ENCODE results near the gene PRKG1. TPM values are rescaled to one million over a fixed set of nuclear protein-coding genes. Genes with fewer than 3 reads are reported as not detected.

PRKG1 gene
- 10 to 100 TPM; 17.2 TPM for total RNA-seq
- long read RNA-seq, partial matches to known transcripts: 1 of 14 reads
- long read RNA-seq, other reads (novel, unspliced or antisense): 13 of 14 reads

- DNase-seq: peak; percentile 70 to 75
- ATAC-seq: peak; percentile 88
- intact Hi-C loops (cut with DNase I, micrococcal nuclease): no loop called here
Measured at GRCh38 chr10:51074238-51075028, at the start of gene PRKG1. TSS of gene PRKG1 (plus strand) at chr10:51074487.

GRCh38 chr10:51028420-51028819 lies 45.9 kb upstream of the PRKG1 start:
- ATAC-seq: no peak
- no peak for DNase-seq
- intact Hi-C loops (cut with DNase I, micrococcal nuclease): no loop called here

DNA sequence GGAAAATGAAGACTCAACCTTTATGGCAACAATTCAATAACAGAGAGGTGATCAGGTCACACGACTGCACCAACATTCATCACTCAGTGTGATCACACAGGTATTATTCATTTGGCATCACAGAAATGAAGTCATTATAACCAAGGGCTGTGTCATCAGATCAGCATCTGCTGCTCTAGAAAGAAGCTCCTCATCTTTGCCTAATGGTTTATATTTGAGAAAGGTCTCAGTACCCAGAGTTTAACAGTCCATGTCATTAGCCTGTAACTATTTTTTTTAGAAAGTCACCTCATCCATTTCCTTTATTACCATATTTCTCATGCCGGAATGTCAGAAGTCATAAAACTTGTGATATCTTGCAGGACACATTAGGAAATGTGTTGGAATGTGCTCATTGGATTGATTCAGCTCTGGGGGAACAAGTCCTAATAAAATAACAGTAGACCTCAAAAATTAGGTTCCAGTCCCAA lies 45.1 kb upstream of the PRKG1 start:
- DNase-seq (no peak), ATAC-seq (no peak)

DNA sequence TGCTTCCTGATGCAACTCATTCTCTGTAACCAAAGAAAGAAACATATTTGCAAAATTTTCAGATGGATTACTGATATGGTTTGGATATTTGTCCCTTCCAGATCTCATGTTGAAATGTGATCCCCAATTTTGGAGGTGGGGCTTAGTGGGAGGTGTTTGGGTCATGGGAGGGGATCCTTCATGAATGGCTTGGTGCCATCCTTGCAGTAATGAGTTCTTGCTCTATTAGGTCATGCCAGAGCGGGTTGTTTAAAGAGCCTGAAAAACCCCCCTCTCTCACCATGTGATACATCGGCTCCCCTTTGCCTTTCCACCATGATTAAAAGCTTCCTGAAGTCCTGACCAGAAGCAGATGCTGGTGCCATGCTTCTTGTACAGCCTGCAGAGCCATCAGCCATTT lies 43.8 kb upstream of the PRKG1 start:
- ATAC-seq (no peak), DNase-seq (no peak)
- intact Hi-C loops (cut with DNase I, micrococcal nuclease): no loop called here

More for the DNA sequence above, 45.1 kb upstream of the PRKG1 start:
- intact Hi-C loops (cut with DNase I, micrococcal nuclease): no loop called here

- ATAC-seq (no peak), DNase-seq (no peak)
- intact Hi-C loops (cut with DNase I, micrococcal nuclease): no loop called here
Measured at GRCh38 chr10:51031950-51032349, 42.3 kb upstream of the PRKG1 start.

DNA sequence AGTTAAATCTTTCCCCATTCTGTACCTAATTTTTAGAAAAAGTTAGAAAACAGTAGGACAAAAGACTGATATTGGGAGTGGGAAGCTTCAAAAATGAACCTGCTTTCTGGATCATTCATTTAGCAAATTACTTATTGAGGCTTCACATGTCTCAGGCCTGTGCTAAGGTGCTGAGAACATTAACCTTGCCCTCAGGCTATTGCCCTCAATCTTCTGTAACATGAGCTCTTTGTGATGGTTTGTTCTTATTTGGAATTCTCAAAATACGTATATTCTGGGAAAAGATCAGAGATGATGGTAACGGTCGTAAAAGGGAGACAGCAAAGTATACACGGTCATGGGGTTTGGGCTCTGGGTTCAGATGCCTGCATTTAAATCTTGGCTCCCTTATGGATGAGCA lies 39.5 kb upstream of the PRKG1 start:
- no peak for ATAC-seq
- intact Hi-C loops (cut with DNase I, micrococcal nuclease): no loop called here
- DNase-seq: no peak

DNA sequence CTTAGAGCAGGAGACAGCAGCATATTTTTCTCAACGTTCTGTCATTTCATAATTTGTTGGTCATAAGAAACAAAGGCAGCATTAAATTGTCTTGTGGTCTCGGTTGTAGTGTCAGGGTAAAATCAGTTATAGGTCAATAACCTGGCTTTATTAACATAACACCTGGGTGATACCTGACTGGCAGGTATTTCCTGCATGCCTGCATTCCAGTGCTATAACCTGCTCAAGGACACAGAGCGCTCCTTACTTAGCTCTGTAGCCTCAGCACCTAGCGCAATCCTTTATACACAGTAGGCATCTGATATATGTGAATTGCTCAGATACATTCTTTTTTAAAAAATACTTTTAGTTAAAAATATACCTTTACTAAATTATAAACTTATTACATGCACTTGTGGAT lies 38.9 kb upstream of the PRKG1 start:
- intact Hi-C loops (cut with DNase I, micrococcal nuclease): no loop called here
- peak; percentile 57 to 64 for DNase-seq
- ATAC-seq: peak; percentile 90

- ATAC-seq: no peak
- intact Hi-C loops (cut with DNase I, micrococcal nuclease): no loop called here
- DNase-seq: no peak
Measured at GRCh38 chr10:51045871-51046270, 28.4 kb upstream of the PRKG1 start.

DNA sequence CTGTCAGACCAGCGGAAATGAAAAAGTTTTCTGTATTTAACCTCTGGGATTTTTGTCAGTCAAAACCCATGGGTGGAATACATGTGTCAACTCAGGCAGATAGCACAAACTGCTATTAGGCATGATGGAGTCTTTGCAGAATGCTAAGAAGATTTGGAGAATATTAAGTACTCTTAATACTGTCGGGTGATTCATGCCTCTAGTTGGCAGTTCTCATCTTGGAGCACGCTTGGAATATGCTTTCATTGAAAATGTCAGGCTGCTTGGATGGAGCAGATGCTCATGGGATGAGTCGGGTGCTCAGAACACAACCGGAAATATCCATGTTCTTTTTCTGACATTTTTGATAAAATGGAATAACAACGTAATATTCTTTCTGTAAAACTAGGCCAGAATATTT lies 27.6 kb upstream of the PRKG1 start:
- ATAC-seq: no peak
- no peak for DNase-seq
- intact Hi-C loops (cut with DNase I, micrococcal nuclease): no loop called here

GRCh38 chr10:51047857-51048256 lies 26.4 kb upstream of the PRKG1 start:
- intact Hi-C loops (cut with DNase I, micrococcal nuclease): no loop called here
- DNase-seq (no peak), ATAC-seq (no peak)

DNA sequence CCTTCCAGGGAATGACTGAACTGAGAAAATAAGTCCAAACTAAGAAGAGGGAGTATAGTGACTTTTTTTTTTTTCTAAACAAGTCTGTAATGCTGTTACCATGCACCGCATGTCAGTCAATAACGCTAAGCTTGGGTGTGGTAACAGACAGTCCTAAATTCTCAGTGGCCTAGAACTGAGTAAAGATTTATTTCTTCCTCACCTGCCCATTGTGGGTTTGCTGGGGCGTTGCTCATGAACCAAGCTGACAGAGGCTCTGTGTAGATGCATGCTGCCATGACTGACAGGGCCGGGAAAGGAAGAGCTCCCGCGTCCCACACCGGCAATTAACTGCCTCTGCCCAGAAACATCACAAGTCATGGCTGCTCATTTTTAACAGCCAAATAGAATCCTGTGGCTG lies 25.5 kb upstream of the PRKG1 start:
- intact Hi-C loops (cut with DNase I, micrococcal nuclease): no loop called here
- ATAC-seq (no peak), DNase-seq (no peak)

DNA sequence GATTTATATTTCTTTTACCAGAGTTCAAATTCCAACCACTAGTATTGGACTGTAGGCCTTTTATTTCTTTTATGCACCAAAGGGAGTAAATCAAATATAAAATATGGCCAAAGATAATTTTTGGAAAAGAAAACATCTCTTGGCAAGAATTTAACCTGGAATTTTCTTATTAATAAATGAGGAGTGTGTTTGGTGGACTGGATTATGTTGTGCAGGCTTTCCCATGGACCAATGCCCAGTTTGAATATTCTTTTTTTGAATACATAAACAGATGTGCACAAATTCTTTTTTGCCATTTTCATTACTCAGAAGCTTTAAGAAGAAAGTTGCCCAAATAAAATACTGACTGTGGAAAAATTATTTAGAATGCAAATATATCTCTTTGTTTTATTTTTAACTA lies 22.1 kb upstream of the PRKG1 start:
- intact Hi-C loops (cut with DNase I, micrococcal nuclease): no loop called here
- DNase-seq: no peak
- ATAC-seq: no peak

GRCh38 chr10:51057925-51058324 lies 16.4 kb upstream of the PRKG1 start:
- DNase-seq (no peak), ATAC-seq (no peak)
- intact Hi-C loops (cut with DNase I, micrococcal nuclease): no loop called here

DNA sequence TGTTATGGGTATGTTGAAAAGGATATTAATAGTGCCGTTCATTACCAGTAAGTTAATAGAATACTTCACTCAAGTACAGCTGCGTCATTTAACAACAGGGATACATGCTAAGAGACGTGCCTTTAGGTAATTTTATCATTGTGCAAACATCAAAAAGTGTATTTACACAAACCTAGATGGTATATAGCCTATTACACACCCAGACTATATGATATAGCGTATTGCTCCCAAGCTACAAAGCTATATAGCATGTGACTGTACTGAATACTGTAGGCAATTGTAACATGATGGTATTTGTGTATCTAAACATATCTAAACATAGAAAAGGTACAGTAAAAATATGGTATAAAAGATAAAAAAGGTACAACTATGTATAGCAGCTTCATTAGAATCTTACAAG lies 11.1 kb upstream of the PRKG1 start:
- intact Hi-C loops (cut with DNase I, micrococcal nuclease): no loop called here
- ATAC-seq (peak; percentile 99), DNase-seq (no peak)

DNA sequence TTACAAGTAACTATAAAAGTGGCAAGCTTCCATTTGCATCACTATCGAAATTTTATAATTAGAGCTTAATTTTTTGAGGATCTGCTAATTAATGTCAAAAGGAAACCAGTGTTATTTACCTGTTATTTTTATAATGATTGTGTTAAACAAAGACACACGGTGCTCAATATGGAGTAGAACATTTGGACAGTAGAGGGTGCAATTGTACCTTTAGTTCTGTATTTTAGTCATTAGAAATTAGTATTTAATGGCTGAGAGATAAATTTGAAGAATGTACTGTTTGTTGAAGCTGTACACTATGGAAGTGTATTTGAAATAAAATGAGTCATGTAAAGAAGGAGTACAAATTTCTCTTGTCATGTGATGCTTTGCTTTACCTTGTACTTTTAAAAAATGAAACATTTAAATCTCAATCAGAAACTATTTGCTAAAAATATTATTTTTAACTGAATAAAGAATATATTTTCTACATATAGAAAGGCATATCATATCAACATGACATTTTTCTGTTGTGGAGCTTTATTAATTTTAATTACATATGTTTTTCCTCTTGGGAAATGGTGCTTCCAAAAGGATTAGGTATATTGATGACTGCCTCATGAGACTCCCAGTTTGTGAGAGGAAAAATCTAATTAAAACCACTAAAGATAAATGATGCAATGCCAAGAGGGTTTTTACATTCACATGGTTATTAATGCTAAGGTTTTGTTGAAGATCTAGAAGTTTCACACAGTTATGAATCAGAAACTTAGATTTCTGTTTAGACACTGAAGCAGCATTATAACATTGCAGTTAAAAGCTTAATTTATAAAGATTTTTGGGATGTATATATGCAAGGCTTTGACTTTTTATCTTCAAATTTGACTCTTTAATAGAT lies 10.4 kb upstream of the PRKG1 start:
- intact Hi-C loops (cut with DNase I, micrococcal nuclease): no loop called here
- ATAC-seq: peak; percentile 74
- no peak for DNase-seq

- ATAC-seq: no peak
- intact Hi-C loops (cut with DNase I, micrococcal nuclease): loop anchor here in 1 of 2 donors (5.0 kb wide), 1 partner anchor 356 kb away; no protein-coding TSS in a partner anchor
- DNase-seq: no peak
Measured at GRCh38 chr10:51066231-51066630, 8.1 kb upstream of the PRKG1 start.

DNA sequence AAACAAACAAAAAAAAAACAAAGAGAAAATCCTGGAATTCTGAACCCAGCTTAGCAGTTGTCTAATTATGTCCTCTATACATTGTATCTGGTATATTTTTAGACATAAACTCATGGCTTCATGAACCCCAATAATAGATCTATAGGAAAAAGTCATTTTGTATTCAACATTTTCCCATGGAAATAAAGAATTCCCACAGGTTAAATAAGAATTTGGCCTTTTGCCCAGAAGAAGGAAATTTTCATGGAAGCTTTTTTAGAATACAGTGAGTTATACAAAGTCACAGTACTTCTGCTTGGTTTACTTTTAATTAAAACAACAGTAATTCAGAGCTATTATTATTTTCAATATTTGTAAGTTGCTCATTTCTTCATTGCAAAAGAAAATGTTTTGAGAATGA lies 2.1 kb upstream of the PRKG1 start:
- ATAC-seq: no peak
- no peak for DNase-seq
- intact Hi-C loops (cut with DNase I, micrococcal nuclease): no loop called here

- DNase-seq (no peak), ATAC-seq (no peak)
- intact Hi-C loops (cut with DNase I, micrococcal nuclease): no loop called here
Measured at GRCh38 chr10:51072921-51073434, 1.3 kb upstream of the PRKG1 start.

DNA sequence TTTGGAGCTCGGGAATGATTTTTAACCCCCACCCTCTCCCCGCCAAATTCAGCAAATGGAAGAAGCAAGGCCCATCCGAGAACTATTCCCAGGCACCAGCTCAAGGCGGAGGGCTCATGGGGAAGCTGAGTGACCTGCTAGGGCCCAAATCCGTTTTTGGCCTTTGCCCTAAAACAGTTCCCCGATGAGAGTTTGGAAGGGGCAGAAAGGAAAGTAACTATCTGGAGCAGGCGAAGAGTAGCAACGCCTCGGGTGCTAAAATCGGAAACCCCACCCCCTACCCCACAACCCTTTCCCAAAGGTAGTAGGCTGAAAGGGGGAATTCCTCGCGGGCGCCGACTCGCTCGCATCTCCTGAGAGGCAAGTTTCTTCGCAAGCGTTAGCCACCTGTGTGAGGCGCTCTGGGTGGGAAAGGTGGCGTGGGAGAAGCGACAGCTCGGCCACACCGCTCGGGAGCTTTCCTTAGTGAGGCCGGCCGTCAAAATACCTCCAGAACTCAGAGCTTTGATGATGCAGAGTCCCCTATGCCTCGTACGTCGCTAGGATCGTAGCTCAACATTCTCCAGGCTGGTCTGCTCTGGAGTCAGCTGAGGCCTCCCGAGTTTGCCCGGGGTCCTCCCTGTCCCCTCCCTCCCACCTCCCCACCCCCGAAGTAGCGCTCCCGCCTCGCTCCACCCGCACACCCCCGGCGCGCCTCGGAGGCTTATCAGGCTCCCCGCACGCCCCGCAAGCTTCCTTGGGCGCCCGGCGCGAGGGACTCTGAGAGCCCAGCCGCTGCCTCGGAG lies 642 bp upstream of the PRKG1 start:
- DNase-seq (peak; percentile 35 to 50), ATAC-seq (peak; percentile 65)
- intact Hi-C loops (cut with DNase I, micrococcal nuclease): no loop called here

Data from left colon (tissue), 2 donors.